NCI-H2029 treated with DMSO at 0.1 percent for 48 hours (cell line): ENCODE data around the gene SLFN12L.
"Not testable (repeated sequence)": the region's sequence is repeated elsewhere in the genome, so short reads cannot be mapped to it uniquely, and the experiment has no call there.

Experiments used
- DNase-seq: peaks from one replicate; lab custom pipeline; 2025; lab: John Stamatoyannopoulos, UW

The SLFN12L gene

GRCh38 chr17:35542990-35543389 is 5.5 kb upstream of the SLFN12L start:
- DNase-seq, result no peak

GRCh38 chr17:35541434-35541833 is 4.0 kb upstream of the SLFN12L start:
- DNase-seq, result no peak

- no peak for DNase-seq
Observed at GRCh38 chr17:35540589-35541404, 3.3 kb upstream of the SLFN12L start.

- no peak for DNase-seq
Observed at GRCh38 chr17:35539659-35540026, 2.2 kb upstream of the SLFN12L start.

- DNase-seq, result no peak
Observed at GRCh38 chr17:35536664-35537171, 760 bp downstream of the SLFN12L start.

GRCh38 chr17:35535406-35535805 is 2.1 kb downstream of the SLFN12L start:
- not testable (repeated sequence) for DNase-seq

GRCh38 chr17:35534576-35535093 is 2.8 kb downstream of the SLFN12L start:
- DNase-seq, result no peak

GRCh38 chr17:35531160-35531559 is 6.3 kb downstream of the SLFN12L start:
- DNase-seq, result no peak

- no peak for DNase-seq
Observed at GRCh38 chr17:35529866-35530265, 7.6 kb downstream of the SLFN12L start.

- DNase-seq, result not testable (repeated sequence)
Observed at GRCh38 chr17:35529326-35529725, 8.2 kb downstream of the SLFN12L start.

- no peak for DNase-seq
Observed at GRCh38 chr17:35523296-35523695, 14.2 kb downstream of the SLFN12L start.

GRCh38 chr17:35521654-35522256 is 15.7 kb downstream of the SLFN12L start:
- DNase-seq, result not testable (repeated sequence)

- DNase-seq, result no peak
Observed at GRCh38 chr17:35521150-35521549, 16.3 kb downstream of the SLFN12L start.

GRCh38 chr17:35519906-35520442 is 17.5 kb downstream of the SLFN12L start:
- DNase-seq, result no peak

GRCh38 chr17:35519439-35519838 is 18.0 kb downstream of the SLFN12L start:
- peak; percentile 3 for DNase-seq

GRCh38 chr17:35518431-35518830 is 19.0 kb downstream of the SLFN12L start:
- not testable (repeated sequence) for DNase-seq

GRCh38 chr17:35515027-35515426 is 22.5 kb downstream of the SLFN12L start:
- DNase-seq, result no peak

GRCh38 chr17:35514564-35514963 is 22.9 kb downstream of the SLFN12L start:
- DNase-seq, result no peak

GRCh38 chr17:35510052-35510451 is 27.4 kb downstream of the SLFN12L start:
- DNase-seq, result no peak

GRCh38 chr17:35507714-35508113 is 29.8 kb downstream of the SLFN12L start:
- DNase-seq, result not testable (repeated sequence)

- no peak for DNase-seq
Observed at GRCh38 chr17:35499548-35499947, 37.9 kb downstream of the SLFN12L start.

GRCh38 chr17:35498448-35499178 is 38.9 kb downstream of the SLFN12L start:
- no peak for DNase-seq
